ENCODE measurements around the gene CACNA1C.

CACNA1C gene

GRCh38 chr12:2547273-2548044 is 494.7 kb downstream of the CACNA1C start:
- H3K27me3 ChIP-seq (replicated peaks): no peaks in the 10 kb centered on the region
- no peak overlapping the region for H3K4me3 ChIP-seq (ENCODE audit: low read depth, low read length)
- in situ Hi-C loops (cut with HindIII; ENCODE audit: low pct_ligation_motif_present, low sequenced_read_pairs): no loop called here
- no peak for DNase-seq
- no peak overlapping the region for H3K27ac ChIP-seq
- H3K36me3 ChIP-seq (replicated peaks): no peaks in the 10 kb centered on the region
- TF ChIP-seq CTCF (IDR thresholded peaks at IDR 0.05; ENCODE audit: low read depth, low read length, missing control alignments): no peak

GRCh38 chr12:2548081-2548480 is 495.3 kb downstream of the CACNA1C start:
- in situ Hi-C loops (cut with HindIII; ENCODE audit: low pct_ligation_motif_present, low sequenced_read_pairs): no loop called here

GRCh38 chr12:2550561-2551411 is 498.0 kb downstream of the CACNA1C start:
- no peaks in the 10 kb centered on the region for H3K36me3 ChIP-seq (replicated peaks)
- H3K27ac ChIP-seq: no peak overlapping the region
- TF ChIP-seq CTCF (IDR thresholded peaks at IDR 0.05; ENCODE audit: low read depth, low read length, missing control alignments): no peak
- H3K4me3 ChIP-seq (ENCODE audit: low read depth, low read length): no peak overlapping the region
- no peaks in the 10 kb centered on the region for H3K27me3 ChIP-seq (replicated peaks)
- in situ Hi-C loops (cut with HindIII; ENCODE audit: low pct_ligation_motif_present, low sequenced_read_pairs): no loop called here
- DNase-seq: no peak

More at GRCh38 chr12:2548081-2548480, 495.3 kb downstream of the CACNA1C start:
- H3K4me3 ChIP-seq (ENCODE audit: low read depth, low read length): no peak overlapping the region
- H3K36me3 ChIP-seq (replicated peaks): no peaks in the 10 kb centered on the region
- no peaks in the 10 kb centered on the region for H3K27me3 ChIP-seq (replicated peaks)
- H3K27ac ChIP-seq: no peak overlapping the region
- TF ChIP-seq CTCF (IDR thresholded peaks at IDR 0.05; ENCODE audit: low read depth, low read length, missing control alignments): no peak
- no peak for DNase-seq

GRCh38 chr12:2551412-2551900 is 498.7 kb downstream of the CACNA1C start:
- DNase-seq: no peak
- H3K27me3 ChIP-seq (replicated peaks): no peaks in the 10 kb centered on the region
- no peak for TF ChIP-seq CTCF (IDR thresholded peaks at IDR 0.05; ENCODE audit: low read depth, low read length, missing control alignments)
- H3K36me3 ChIP-seq (replicated peaks): no peaks in the 10 kb centered on the region
- H3K4me3 ChIP-seq (ENCODE audit: low read depth, low read length): no peak overlapping the region
- in situ Hi-C loops (cut with HindIII; ENCODE audit: low pct_ligation_motif_present, low sequenced_read_pairs): no loop called here
- H3K27ac ChIP-seq: no peak overlapping the region

GRCh38 chr12:2552000-2552756 is 499.4 kb downstream of the CACNA1C start:
- Histone ChIP-seq H3K27me3 (replicated peaks) (no peaks in the 10 kb centered on the region), H3K27ac (no peak overlapping the region), H3K36me3 (replicated peaks) (no peaks in the 10 kb centered on the region), H3K4me3 (ENCODE audit: low read depth, low read length) (no peak overlapping the region)
- TF ChIP-seq CTCF (IDR thresholded peaks at IDR 0.05; ENCODE audit: low read depth, low read length, missing control alignments): no peak
- DNase-seq: no peak
- in situ Hi-C loops (cut with HindIII; ENCODE audit: low pct_ligation_motif_present, low sequenced_read_pairs): no loop called here

Measured in brain microvascular endothelial cell (primary cell).